ENCODE measurements around the gene RPS21.

The RPS21 gene

GRCh38 chr20:62398120-62398821 lies 11.4 kb downstream of the RPS21 start:
- H3K9me3 ChIP-seq (ENCODE audit: control insufficient read depth in 1 of 2, low read length in 2 of 2): no peaks in the 10 kb centered on the region
- no peak overlapping the region for H3K27ac ChIP-seq (ENCODE audit: low read depth, low read length)
- peaks cover 0 to 19% of the 10 kb centered on the region in 2 donors for H3K36me3 ChIP-seq (ENCODE audit: control insufficient read depth in 1 of 2, insufficient read depth in 2 of 2, low read length in 2 of 2)
- H3K4me3 ChIP-seq (ENCODE audit: low read depth in 1 of 2, low read length in 2 of 2): no peak overlapping the region
- H3K9ac ChIP-seq (ENCODE audit: low read depth in 1 of 2, low read length in 2 of 2): no peak overlapping the region
- no peaks in the 10 kb centered on the region for H3K27me3 ChIP-seq (ENCODE audit: control insufficient read depth in 1 of 2, insufficient read depth in 2 of 2, low read length in 2 of 2)
- no peaks in the 10 kb centered on the region for H3K4me1 ChIP-seq (ENCODE audit: control insufficient read depth in 1 of 2, insufficient read depth in 2 of 2, low read length in 2 of 2)

DNA sequence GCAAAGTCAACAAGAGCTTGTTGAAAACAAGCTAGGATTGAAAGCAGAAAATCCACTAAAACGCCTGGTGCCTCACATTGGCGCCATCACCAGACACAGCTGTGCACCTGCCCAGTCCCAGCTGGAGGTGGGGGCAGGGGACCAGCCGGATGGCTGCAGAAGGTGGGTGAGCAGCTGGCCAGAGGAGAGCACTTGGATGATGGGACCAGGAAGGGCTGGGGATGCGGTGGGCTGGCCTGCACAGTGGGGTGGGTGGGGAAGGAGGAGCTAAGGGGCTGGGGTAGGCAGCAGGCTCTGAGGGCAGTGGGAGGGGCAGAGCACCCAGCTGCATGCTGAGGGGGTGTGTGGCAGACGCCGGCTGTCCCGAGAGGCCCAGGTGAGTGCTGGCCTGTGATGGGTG lies 13.1 kb downstream of the RPS21 start:
- no peaks in the 10 kb centered on the region for H3K9me3 ChIP-seq (ENCODE audit: control insufficient read depth in 1 of 2, low read length in 2 of 2)
- no peak overlapping the region for H3K27ac ChIP-seq (ENCODE audit: low read depth, low read length)
- H3K27me3 ChIP-seq (ENCODE audit: control insufficient read depth in 1 of 2, insufficient read depth in 2 of 2, low read length in 2 of 2): no peaks in the 10 kb centered on the region
- H3K36me3 ChIP-seq (ENCODE audit: control insufficient read depth in 1 of 2, insufficient read depth in 2 of 2, low read length in 2 of 2): peaks cover 0 to 8% of the 10 kb centered on the region in 2 donors
- peaks cover 0 to 3% of the 10 kb centered on the region in 2 donors for H3K4me1 ChIP-seq (ENCODE audit: control insufficient read depth in 1 of 2, insufficient read depth in 2 of 2, low read length in 2 of 2)
- H3K9ac ChIP-seq (ENCODE audit: low read depth in 1 of 2, low read length in 2 of 2): no peak overlapping the region
- no peak overlapping the region for H3K4me3 ChIP-seq (ENCODE audit: low read depth in 1 of 2, low read length in 2 of 2)

GRCh38 chr20:62400541-62400940 lies 13.6 kb downstream of the RPS21 start:
- no peaks in the 10 kb centered on the region for H3K27me3 ChIP-seq (ENCODE audit: control insufficient read depth in 1 of 2, insufficient read depth in 2 of 2, low read length in 2 of 2)
- H3K4me3 ChIP-seq (ENCODE audit: low read depth in 1 of 2, low read length in 2 of 2): no peak overlapping the region
- no peak overlapping the region for H3K27ac ChIP-seq (ENCODE audit: low read depth, low read length)
- peaks cover 0 to 8% of the 10 kb centered on the region in 2 donors for H3K36me3 ChIP-seq (ENCODE audit: control insufficient read depth in 1 of 2, insufficient read depth in 2 of 2, low read length in 2 of 2)
- H3K9ac ChIP-seq (ENCODE audit: low read depth in 1 of 2, low read length in 2 of 2): no peak overlapping the region
- H3K4me1 ChIP-seq (ENCODE audit: control insufficient read depth in 1 of 2, insufficient read depth in 2 of 2, low read length in 2 of 2): peaks cover 2 to 8% of the 10 kb centered on the region in 2 donors
- no peaks in the 10 kb centered on the region for H3K9me3 ChIP-seq (ENCODE audit: control insufficient read depth in 1 of 2, low read length in 2 of 2)

GRCh38 chr20:62401331-62401779 lies 14.5 kb downstream of the RPS21 start:
- Histone ChIP-seq H3K27ac (ENCODE audit: low read depth, low read length) (no peak overlapping the region), H3K27me3 (ENCODE audit: control insufficient read depth in 1 of 2, insufficient read depth in 2 of 2, low read length in 2 of 2) (no peaks in the 10 kb centered on the region), H3K4me3 (ENCODE audit: low read depth in 1 of 2, low read length in 2 of 2) (no peak overlapping the region), H3K4me1 (ENCODE audit: control insufficient read depth in 1 of 2, insufficient read depth in 2 of 2, low read length in 2 of 2) (peaks cover 10 to 17% of the 10 kb centered on the region in 2 donors), H3K9ac (ENCODE audit: low read depth in 1 of 2, low read length in 2 of 2) (no peak overlapping the region), H3K9me3 (ENCODE audit: control insufficient read depth in 1 of 2, low read length in 2 of 2) (no peaks in the 10 kb centered on the region), H3K36me3 (ENCODE audit: control insufficient read depth in 1 of 2, insufficient read depth in 2 of 2, low read length in 2 of 2) (peaks cover 0 to 8% of the 10 kb centered on the region in 2 donors)

DNA sequence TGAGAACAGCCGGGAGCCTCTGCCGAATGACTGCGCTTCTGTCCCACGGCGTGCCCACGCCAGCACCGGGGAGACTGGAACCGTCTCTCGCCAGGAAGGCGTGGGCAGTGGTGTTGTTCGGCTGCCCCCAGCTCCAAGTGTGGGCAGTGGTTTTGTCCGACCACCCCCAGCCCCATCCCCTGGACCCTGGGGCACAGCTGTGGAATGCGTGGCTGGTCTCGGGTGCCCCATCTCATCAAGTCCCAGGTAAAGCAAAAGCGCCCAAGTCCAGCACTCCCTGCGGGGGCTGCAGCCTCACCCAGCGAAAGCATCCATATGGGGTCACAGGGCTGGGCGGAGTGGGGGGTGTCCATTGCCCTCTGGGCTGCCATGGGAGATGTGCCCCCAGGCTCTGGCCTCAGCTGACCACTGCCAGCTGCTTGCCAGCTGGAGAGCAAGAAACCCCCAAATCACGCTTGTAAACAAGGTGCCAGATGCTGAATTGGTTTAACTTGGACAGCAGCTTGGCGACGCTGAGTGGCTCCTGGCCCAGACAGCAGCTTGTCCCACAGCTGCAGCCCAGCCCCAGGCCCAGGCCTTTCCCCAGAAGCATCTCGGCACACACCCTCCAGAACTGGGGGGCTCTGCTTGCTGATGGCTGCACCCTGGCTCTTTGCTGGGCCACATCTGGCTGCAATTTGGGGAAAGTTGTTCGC lies 15.7 kb downstream of the RPS21 start:
- Histone ChIP-seq H3K9me3 (ENCODE audit: control insufficient read depth in 1 of 2, low read length in 2 of 2) (no peaks in the 10 kb centered on the region), H3K4me3 (ENCODE audit: low read depth in 1 of 2, low read length in 2 of 2) (no peak overlapping the region), H3K4me1 (ENCODE audit: control insufficient read depth in 1 of 2, insufficient read depth in 2 of 2, low read length in 2 of 2) (peaks cover 17 to 22% of the 10 kb centered on the region in 2 donors), H3K36me3 (ENCODE audit: control insufficient read depth in 1 of 2, insufficient read depth in 2 of 2, low read length in 2 of 2) (peaks cover 0 to 8% of the 10 kb centered on the region in 2 donors), H3K27ac (ENCODE audit: low read depth, low read length) (no peak overlapping the region), H3K9ac (ENCODE audit: low read depth in 1 of 2, low read length in 2 of 2) (no peak overlapping the region), H3K27me3 (ENCODE audit: control insufficient read depth in 1 of 2, insufficient read depth in 2 of 2, low read length in 2 of 2) (no peaks in the 10 kb centered on the region)

GRCh38 chr20:62403331-62403730 lies 16.4 kb downstream of the RPS21 start:
- no peak overlapping the region for H3K27ac ChIP-seq (ENCODE audit: low read depth, low read length)

GRCh38 chr20:62404112-62404665 lies 17.3 kb downstream of the RPS21 start:
- Histone ChIP-seq H3K9me3 (ENCODE audit: control insufficient read depth in 1 of 2, low read length in 2 of 2) (no peaks in the 10 kb centered on the region), H3K27ac (ENCODE audit: low read depth, low read length) (no peak overlapping the region)

More at GRCh38 chr20:62403331-62403730, 16.4 kb downstream of the RPS21 start:
- H3K9me3 ChIP-seq (ENCODE audit: control insufficient read depth in 1 of 2, low read length in 2 of 2): no peaks in the 10 kb centered on the region
- H3K9ac ChIP-seq (ENCODE audit: low read depth in 1 of 2, low read length in 2 of 2): no peak overlapping the region
- H3K27me3 ChIP-seq (ENCODE audit: control insufficient read depth in 1 of 2, insufficient read depth in 2 of 2, low read length in 2 of 2): no peaks in the 10 kb centered on the region
- peaks cover 0 to 8% of the 10 kb centered on the region in 2 donors for H3K36me3 ChIP-seq (ENCODE audit: control insufficient read depth in 1 of 2, insufficient read depth in 2 of 2, low read length in 2 of 2)
- H3K4me1 ChIP-seq (ENCODE audit: control insufficient read depth in 1 of 2, insufficient read depth in 2 of 2, low read length in 2 of 2): peaks cover 24 to 29% of the 10 kb centered on the region in 2 donors
- H3K4me3 ChIP-seq (ENCODE audit: low read depth in 1 of 2, low read length in 2 of 2): no peak overlapping the region

DNA sequence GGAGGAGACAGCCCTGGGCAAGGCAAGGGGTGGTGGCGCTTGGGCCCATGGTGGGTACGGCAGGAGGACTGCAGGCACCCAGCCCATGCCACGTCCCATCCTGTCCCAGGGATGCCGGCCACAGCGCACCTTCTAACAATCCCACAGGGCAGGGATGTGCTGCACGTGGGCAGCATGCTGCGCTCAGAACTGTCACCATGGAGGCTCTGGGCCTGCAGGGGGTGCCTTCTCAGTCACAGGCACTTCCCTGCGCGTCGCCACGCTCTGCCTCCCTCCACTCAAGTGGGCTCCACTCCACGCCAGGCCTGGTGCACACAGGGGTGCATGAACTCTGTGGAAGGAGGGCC lies 17.8 kb downstream of the RPS21 start:
- no peak overlapping the region for H3K9ac ChIP-seq (ENCODE audit: low read depth in 1 of 2, low read length in 2 of 2)
- H3K27me3 ChIP-seq (ENCODE audit: control insufficient read depth in 1 of 2, insufficient read depth in 2 of 2, low read length in 2 of 2): no peaks in the 10 kb centered on the region
- no peak overlapping the region for H3K4me3 ChIP-seq (ENCODE audit: low read depth in 1 of 2, low read length in 2 of 2)
- peaks cover 0 to 8% of the 10 kb centered on the region in 2 donors for H3K36me3 ChIP-seq (ENCODE audit: control insufficient read depth in 1 of 2, insufficient read depth in 2 of 2, low read length in 2 of 2)
- H3K27ac ChIP-seq (ENCODE audit: low read depth, low read length): no peak overlapping the region
- H3K4me1 ChIP-seq (ENCODE audit: control insufficient read depth in 1 of 2, insufficient read depth in 2 of 2, low read length in 2 of 2): peaks cover 34 to 40% of the 10 kb centered on the region in 2 donors
- H3K9me3 ChIP-seq (ENCODE audit: control insufficient read depth in 1 of 2, low read length in 2 of 2): no peaks in the 10 kb centered on the region

More at GRCh38 chr20:62404112-62404665, 17.3 kb downstream of the RPS21 start:
- H3K4me3 ChIP-seq (ENCODE audit: low read depth in 1 of 2, low read length in 2 of 2): no peak overlapping the region
- peaks cover 0 to 8% of the 10 kb centered on the region in 2 donors for H3K36me3 ChIP-seq (ENCODE audit: control insufficient read depth in 1 of 2, insufficient read depth in 2 of 2, low read length in 2 of 2)
- no peak overlapping the region for H3K9ac ChIP-seq (ENCODE audit: low read depth in 1 of 2, low read length in 2 of 2)
- H3K27me3 ChIP-seq (ENCODE audit: control insufficient read depth in 1 of 2, insufficient read depth in 2 of 2, low read length in 2 of 2): no peaks in the 10 kb centered on the region
- H3K4me1 ChIP-seq (ENCODE audit: control insufficient read depth in 1 of 2, insufficient read depth in 2 of 2, low read length in 2 of 2): peaks cover 28 to 34% of the 10 kb centered on the region in 2 donors

DNA sequence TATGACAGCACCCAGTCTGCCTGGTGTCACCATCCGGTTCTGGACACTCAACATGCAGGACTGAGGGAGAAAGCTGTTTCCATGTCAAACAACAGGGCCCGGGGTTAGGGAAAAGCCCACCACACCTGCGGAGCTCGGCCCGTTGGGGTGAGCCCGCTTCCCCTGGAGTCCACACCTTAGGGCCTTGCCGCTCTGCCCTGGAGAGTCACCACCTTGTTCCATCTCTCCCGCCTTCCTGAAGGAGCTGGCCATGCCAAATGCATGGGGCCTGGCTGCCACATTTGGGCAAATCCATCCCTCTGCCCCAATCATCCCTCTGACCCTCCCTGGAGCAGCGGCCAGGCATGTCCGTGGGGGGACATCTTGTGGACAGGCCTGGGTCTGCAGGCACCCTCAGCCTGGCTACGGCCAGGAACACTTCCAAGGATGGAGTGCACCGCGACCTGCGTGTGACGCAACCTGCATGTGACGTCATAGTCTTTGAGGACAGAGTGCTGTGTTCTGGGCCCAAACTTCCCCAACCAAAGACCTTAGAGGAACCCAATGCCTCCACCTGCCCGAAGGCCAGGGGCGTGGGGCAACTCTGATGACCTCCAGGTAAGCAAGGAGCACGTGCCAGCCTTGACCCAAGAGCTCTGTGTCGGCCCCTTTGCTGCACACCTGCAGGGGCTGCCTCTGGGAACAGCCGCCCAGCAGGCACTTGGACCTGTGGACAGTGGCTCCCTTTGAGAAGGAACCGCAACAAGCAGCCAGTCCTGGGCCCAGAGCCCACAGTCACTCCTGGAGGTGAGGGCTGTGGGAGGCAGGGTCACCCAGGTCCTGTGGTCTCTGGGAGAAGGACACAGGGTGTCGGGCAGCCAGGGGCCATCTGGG lies 18.4 kb downstream of the RPS21 start:
- no peak overlapping the region for H3K27ac ChIP-seq (ENCODE audit: low read depth, low read length)
- H3K4me3 ChIP-seq (ENCODE audit: low read depth in 1 of 2, low read length in 2 of 2): peak overlapping the region; percentile 80 to 81
- peak overlapping the region in 1 of 2 donors; percentile 88 for H3K9ac ChIP-seq (ENCODE audit: low read depth in 1 of 2, low read length in 2 of 2)
- H3K36me3 ChIP-seq (ENCODE audit: control insufficient read depth in 1 of 2, insufficient read depth in 2 of 2, low read length in 2 of 2): peaks cover 0 to 8% of the 10 kb centered on the region in 2 donors
- no peaks in the 10 kb centered on the region for H3K9me3 ChIP-seq (ENCODE audit: control insufficient read depth in 1 of 2, low read length in 2 of 2)
- no peaks in the 10 kb centered on the region for H3K27me3 ChIP-seq (ENCODE audit: control insufficient read depth in 1 of 2, insufficient read depth in 2 of 2, low read length in 2 of 2)
- H3K4me1 ChIP-seq (ENCODE audit: control insufficient read depth in 1 of 2, insufficient read depth in 2 of 2, low read length in 2 of 2): peaks cover 40 to 46% of the 10 kb centered on the region in 2 donors

Data from duodenal mucosa (tissue), 2 donors.